Measurements from ENCODE around the gene MTCL3.

The MTCL3 gene

DNA sequence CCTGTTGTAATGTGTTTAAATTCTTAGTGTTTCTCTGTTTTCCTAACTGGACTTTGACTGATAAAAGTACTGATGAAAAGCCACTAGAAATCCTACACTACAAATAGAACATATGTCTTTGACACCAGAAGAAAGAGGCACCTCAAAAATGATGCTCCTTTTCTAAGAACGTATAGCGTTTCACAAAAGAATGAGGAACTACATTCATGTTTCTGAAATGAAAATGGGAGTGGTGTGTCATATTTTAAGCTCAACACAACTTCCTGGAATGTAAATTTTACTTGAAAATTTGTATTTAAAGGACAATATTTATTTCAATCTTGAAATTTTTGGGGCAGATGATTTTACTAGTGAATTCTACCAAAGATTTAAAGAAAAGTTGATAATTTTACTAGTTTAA lies 95.2 kb downstream of the MTCL3 start:
- ATAC-seq (ENCODE audit: insufficient read depth, low read depth): no peak
- no peak overlapping the region for H3K27ac ChIP-seq (ENCODE audit: low read length)
- H2AFZ ChIP-seq (ENCODE audit: low read depth, low read length): no peak overlapping the region

More for the DNA sequence above, 95.2 kb downstream of the MTCL3 start:
- Histone ChIP-seq H3K36me3 (ENCODE audit: insufficient read depth, low read length) (no peaks in the 10 kb centered on the region), H3K4me2 (ENCODE audit: insufficient read depth, low read length) (no peak overlapping the region), H3K9me3 (ENCODE audit: insufficient read depth, low read length, severe bottlenecking) (no peaks in the 10 kb centered on the region), H3K9ac (ENCODE audit: low read depth, low read length) (no peak overlapping the region), H3K4me1 (ENCODE audit: insufficient read depth, low read length) (no peaks in the 10 kb centered on the region), H3K4me3 (ENCODE audit: low read depth in 1 of 2, low read length in 2 of 2) (no peak overlapping the region), H3K79me2 (ENCODE audit: insufficient read depth, low read length) (no peaks in the 10 kb centered on the region), H3K27me3 (ENCODE audit: insufficient read depth, low read length, poor library complexity) (no peaks in the 10 kb centered on the region), H4K20me1 (ENCODE audit: insufficient read depth, low read length) (no peaks in the 10 kb centered on the region)
- DNase-seq: no peak
- TF ChIP-seq, protein P1, sequence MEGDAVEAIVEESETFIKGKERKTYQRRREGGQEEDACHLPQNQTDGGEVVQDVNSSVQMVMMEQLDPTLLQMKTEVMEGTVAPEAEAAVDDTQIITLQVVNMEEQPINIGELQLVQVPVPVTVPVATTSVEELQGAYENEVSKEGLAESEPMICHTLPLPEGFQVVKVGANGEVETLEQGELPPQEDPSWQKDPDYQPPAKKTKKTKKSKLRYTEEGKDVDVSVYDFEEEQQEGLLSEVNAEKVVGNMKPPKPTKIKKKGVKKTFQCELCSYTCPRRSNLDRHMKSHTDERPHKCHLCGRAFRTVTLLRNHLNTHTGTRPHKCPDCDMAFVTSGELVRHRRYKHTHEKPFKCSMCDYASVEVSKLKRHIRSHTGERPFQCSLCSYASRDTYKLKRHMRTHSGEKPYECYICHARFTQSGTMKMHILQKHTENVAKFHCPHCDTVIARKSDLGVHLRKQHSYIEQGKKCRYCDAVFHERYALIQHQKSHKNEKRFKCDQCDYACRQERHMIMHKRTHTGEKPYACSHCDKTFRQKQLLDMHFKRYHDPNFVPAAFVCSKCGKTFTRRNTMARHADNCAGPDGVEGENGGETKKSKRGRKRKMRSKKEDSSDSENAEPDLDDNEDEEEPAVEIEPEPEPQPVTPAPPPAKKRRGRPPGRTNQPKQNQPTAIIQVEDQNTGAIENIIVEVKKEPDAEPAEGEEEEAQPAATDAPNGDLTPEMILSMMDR (IDR thresholded peaks at IDR 0.05; ENCODE audit: borderline replicate concordance, extremely low read depth, low read length, poor library complexity, severe bottlenecking): no peak
- TF ChIP-seq EZH2 (IDR thresholded peaks at IDR 0.05; ENCODE audit: borderline replicate concordance, low read depth, low read length, severe bottlenecking): no peak
